ENCODE measurements around the gene KLHDC8A. TPM values are rescaled to one million over a fixed set of nuclear protein-coding genes. Genes with fewer than 3 reads are reported as not detected.

KLHDC8A gene
- total and polyA plus RNA-seq, 9 of the 15 experiments (the other 6 are each of a cell fraction or from before 2014, with no cell fraction given): 0.01 to 0.54 (median 0.04) TPM; not detected in 6

DNA sequence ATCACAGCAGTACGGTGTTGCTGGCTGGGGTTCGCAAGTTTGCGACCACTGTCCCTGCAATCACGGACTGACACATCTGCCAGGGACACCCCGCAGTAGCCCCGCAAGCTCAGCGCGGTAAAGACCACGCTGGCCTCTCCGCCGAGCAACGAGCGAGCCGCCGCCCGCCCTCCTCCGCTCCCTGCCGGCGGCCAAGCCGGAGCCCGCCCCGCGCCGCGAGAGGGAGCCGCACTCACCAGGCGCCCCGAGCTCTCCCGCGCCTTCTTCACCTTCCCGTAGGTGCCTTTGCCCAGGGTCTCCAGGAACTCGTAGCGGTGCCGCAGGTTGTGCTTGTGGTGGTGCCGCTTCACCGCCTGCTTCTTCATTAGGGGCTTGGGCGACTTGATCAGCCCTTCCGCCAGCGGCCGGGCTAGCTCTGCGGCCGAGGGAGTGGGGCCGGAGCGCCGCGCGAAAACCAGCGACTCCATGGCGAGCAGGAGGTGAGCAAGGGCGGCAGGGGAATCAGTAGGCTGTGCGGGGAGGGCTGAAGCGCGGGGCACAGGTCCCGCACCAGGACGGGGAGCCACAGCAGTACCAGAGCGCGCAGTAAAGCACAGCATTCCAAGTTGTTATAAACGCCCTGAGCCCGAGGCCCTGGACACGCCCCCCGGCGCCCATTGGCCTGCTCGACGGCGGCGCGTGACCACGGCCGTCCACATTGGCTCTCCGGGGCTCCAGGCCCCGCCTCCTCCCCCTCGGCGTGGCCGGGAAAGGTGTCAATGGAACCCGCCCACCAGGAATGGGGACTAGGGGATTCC, 35.4 kb downstream of the KLHDC8A start, which contains the start of gene NUAK2 (continued):
- TF ChIP-seq, protein P1, sequence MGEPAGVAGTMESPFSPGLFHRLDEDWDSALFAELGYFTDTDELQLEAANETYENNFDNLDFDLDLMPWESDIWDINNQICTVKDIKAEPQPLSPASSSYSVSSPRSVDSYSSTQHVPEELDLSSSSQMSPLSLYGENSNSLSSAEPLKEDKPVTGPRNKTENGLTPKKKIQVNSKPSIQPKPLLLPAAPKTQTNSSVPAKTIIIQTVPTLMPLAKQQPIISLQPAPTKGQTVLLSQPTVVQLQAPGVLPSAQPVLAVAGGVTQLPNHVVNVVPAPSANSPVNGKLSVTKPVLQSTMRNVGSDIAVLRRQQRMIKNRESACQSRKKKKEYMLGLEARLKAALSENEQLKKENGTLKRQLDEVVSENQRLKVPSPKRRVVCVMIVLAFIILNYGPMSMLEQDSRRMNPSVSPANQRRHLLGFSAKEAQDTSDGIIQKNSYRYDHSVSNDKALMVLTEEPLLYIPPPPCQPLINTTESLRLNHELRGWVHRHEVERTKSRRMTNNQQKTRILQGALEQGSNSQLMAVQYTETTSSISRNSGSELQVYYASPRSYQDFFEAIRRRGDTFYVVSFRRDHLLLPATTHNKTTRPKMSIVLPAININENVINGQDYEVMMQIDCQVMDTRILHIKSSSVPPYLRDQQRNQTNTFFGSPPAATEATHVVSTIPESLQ (CRISPR knock-in tag; IDR thresholded peaks at IDR 0.05): 0 out of 2 replicates have a peak, but pooled peaks have one; percentile 47
- TF ChIP-seq MIER1 (IDR thresholded peaks at IDR 0.05; ENCODE audit: low read depth) (no peak), ETV6 (IDR thresholded peaks at IDR 0.05; ENCODE audit: borderline replicate concordance in 1 of 2, low read depth in 2 of 2, low read length in 1 of 2) (no peak), ETV6 (CRISPR knock-in tag; IDR thresholded peaks at IDR 0.05; ENCODE audit: borderline replicate concordance) (peak; percentile 92; the same call in 1 of the 2 replicates), ZNF263 (CRISPR knock-in tag; IDR thresholded peaks at IDR 0.05; ENCODE audit: borderline replicate concordance) (peak; percentile 67; the same call in 1 of the 2 replicates), MTA3 (IDR thresholded peaks at IDR 0.05; ENCODE audit: borderline replicate concordance) (peak; percentile 83; the same call in 1 of the 2 replicates), BRD9 (IDR thresholded peaks at IDR 0.05; ENCODE audit: low read depth, partially characterized antibody) (no peak), ESRRA (IDR thresholded peaks at IDR 0.05; ENCODE audit: borderline replicate concordance, low read depth) (peak; percentile 18; the same call in 1 of the 2 replicates), CAMTA2 (CRISPR knock-in tag; conservative IDR thresholded peaks at IDR 0.05) (0 out of 2 replicates have a peak, but pooled peaks have one; percentile 7), ZNF431 (CRISPR knock-in tag; IDR thresholded peaks at IDR 0.05) (peak; percentile 95), SAFB2 (IDR thresholded peaks at IDR 0.05; ENCODE audit: borderline replicate concordance, low read depth, low read length, severe bottlenecking) (no peak), FOXK1 (CRISPR knock-in tag; IDR thresholded peaks at IDR 0.05; ENCODE audit: borderline replicate concordance) (peak; percentile 93), NRF1 (conservative IDR thresholded peaks at IDR 0.05 in 1 of 2, IDR thresholded peaks at IDR 0.05 in 1 of 2) (peak; percentile 57 to 67), NR3C1 (CRISPR knock-in tag; IDR thresholded peaks at IDR 0.05) (peak; percentile 91), ZNF583 (CRISPR knock-in tag; IDR thresholded peaks at IDR 0.05) (0 out of 2 replicates have a peak, but pooled peaks have one; percentile 37), GATAD2A (IDR thresholded peaks at IDR 0.05) (0 out of 2 replicates have a peak, but pooled peaks have one; percentile 53), CTBP1 (IDR thresholded peaks at IDR 0.05; ENCODE audit: borderline replicate concordance) (peak; percentile 79), RUNX1 (IDR thresholded peaks at IDR 0.05; ENCODE audit: low read depth) (0 out of 2 replicates have a peak, but pooled peaks have one; percentile 10), MTA2 (IDR thresholded peaks at IDR 0.05; ENCODE audit: low read depth) (no peak), KLF16 (IDR thresholded peaks at IDR 0.05) (no peak), TAF7 (tag; IDR thresholded peaks at IDR 0.05) (no peak)
- TF ChIP-seq, protein P2, sequence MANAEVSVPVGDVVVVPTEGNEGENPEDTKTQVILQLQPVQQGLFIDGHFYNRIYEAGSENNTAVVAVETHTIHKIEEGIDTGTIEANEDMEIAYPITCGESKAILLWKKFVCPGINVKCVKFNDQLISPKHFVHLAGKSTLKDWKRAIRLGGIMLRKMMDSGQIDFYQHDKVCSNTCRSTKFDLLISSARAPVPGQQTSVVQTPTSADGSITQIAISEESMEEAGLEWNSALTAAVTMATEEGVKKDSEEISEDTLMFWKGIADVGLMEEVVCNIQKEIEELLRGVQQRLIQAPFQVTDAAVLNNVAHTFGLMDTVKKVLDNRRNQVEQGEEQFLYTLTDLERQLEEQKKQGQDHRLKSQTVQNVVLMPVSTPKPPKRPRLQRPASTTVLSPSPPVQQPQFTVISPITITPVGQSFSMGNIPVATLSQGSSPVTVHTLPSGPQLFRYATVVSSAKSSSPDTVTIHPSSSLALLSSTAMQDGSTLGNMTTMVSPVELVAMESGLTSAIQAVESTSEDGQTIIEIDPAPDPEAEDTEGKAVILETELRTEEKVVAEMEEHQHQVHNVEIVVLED (CRISPR knock-in tag; IDR thresholded peaks at IDR 0.05): peak; percentile 11; the same call in 1 of the 2 replicates
- TF ChIP-seq, protein P3, sequence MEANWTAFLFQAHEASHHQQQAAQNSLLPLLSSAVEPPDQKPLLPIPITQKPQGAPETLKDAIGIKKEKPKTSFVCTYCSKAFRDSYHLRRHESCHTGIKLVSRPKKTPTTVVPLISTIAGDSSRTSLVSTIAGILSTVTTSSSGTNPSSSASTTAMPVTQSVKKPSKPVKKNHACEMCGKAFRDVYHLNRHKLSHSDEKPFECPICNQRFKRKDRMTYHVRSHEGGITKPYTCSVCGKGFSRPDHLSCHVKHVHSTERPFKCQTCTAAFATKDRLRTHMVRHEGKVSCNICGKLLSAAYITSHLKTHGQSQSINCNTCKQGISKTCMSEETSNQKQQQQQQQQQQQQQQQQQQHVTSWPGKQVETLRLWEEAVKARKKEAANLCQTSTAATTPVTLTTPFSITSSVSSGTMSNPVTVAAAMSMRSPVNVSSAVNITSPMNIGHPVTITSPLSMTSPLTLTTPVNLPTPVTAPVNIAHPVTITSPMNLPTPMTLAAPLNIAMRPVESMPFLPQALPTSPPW (CRISPR knock-in tag; IDR thresholded peaks at IDR 0.05): 0 out of 2 replicates have a peak, but pooled peaks have one; percentile 34
